HUES6 (cell line): ENCODE measurements around the gene TLK1.

Experiments
- H3K27ac ChIP-seq: 2 replicates; pipeline ENCODE4 v1.7.0; 2013; ENCODE audit warnings: low read depth, mild to moderate bottlenecking, low read length, inconsistent platforms
- H3K27me3 ChIP-seq: 2 replicates; pipeline ENCODE4 v1.6.1; 2013; ENCODE audit warnings: low read length; ENCODE audit not compliant: control insufficient read depth, insufficient read depth
- H3K36me3 ChIP-seq: 2 replicates; pipeline ENCODE4 v1.6.1; 2013; ENCODE audit warnings: low read length; ENCODE audit not compliant: control insufficient read depth, insufficient read depth
- H3K4me1 ChIP-seq: 2 replicates; pipeline ENCODE4 v1.6.1; 2013; ENCODE audit warnings: low read length; ENCODE audit not compliant: control insufficient read depth, insufficient read depth
- H3K4me3 ChIP-seq: 2 replicates; pipeline ENCODE4 v1.5.1; 2013; ENCODE audit warnings: low read depth, low read length
- H3K9ac ChIP-seq: one replicate; pipeline ENCODE4 v1.6.1; 2013; ENCODE audit warnings: mild to moderate bottlenecking, low read length
- H3K9me3 ChIP-seq: 2 replicates; pipeline ENCODE4 v1.6.1; 2013; ENCODE audit warnings: low read depth, low read length; ENCODE audit not compliant: control insufficient read depth, insufficient read depth

TLK1 gene

DNA sequence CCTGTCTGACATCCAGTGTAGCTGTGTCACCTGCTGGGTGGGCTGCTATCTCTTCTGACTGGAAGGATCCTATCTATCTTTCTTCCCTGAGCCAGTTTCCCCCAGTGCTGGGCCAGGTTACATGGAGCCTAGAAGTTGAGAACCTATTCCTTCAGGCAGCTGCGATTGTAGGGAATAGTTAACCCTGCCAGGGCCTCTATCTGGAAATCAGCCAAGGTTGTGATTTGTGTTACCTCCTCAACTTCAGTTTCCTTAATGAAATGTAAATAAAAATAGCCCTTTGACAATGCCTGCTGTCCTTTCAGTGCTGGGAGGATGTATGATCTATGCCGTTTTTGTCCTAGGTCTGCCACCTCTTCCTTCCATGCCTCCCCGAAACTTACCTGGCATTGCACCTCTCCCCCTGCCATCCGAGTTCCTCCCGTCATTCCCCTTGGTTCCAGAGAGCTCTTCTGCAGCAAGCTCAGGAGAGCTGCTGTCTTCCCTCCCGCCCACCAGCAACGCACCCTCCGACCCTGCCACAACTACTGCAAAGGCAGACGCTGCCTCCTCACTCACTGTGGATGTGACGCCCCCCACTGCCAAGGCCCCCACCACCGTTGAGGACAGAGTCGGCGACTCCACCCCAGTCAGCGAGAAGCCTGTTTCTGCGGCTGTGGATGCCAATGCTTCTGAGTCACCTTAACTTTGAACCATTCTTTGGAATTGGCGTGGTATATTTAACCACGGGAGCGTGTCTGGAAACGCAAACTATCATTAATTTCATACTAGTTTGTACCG lies 195.1 kb downstream of the TLK1 start:
- Histone ChIP-seq H3K9me3 (no peaks in the 10 kb centered on the region), H3K4me1 (0 out of 2 replicates have a peak, but pooled peaks cover 3% of the 10 kb centered on the region), H3K36me3 (peaks cover 82% of the 10 kb centered on the region), H3K27me3 (no peaks in the 10 kb centered on the region), H3K27ac (no peak overlapping the region), H3K9ac (no peak overlapping the region), H3K4me3 (no peak overlapping the region)

DNA sequence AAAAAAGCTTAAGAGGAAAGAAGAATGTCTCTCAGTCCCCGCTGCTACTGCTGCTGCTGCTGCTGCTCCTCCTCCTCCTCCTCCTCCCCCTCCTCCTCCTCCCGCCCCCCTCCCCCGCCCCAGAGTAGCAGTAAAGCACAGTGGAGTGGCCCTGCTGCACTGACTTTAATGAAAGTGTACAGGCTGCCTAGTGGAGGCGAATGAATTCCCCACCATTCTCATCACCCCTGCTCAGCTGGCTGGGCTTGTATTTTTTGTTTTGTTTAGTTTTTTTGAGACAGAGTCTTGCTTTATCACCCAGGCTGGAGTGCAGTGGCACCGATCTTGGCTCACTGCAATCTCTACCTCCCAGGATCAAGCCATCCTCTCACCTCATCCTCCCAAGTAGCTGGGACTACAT lies 197.3 kb downstream of the TLK1 start:
- Histone ChIP-seq H3K36me3 (peaks cover 93% of the 10 kb centered on the region), H3K27ac (no peak overlapping the region), H3K4me1 (no peaks in the 10 kb centered on the region), H3K27me3 (no peaks in the 10 kb centered on the region), H3K9ac (no peak overlapping the region), H3K4me3 (no peak overlapping the region), H3K9me3 (no peaks in the 10 kb centered on the region)

DNA sequence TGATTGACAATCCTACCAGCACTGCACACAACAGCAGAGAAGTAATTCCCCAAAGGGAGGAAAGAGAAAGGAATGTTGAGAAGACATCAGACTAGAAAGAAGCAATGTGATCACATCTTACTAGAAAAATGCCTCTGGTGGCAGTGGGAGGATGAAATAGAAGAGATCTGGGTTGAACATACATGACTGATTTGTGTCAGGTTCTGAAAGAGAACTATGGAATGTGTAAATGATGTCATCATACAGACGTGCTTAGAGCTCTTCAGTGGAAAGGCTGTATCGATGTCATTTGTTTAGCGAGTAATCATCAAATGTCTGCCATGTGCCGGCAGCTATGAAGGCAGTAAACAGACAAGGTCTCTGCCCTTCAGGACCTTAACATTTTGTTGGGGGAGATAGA lies 206.8 kb downstream of the TLK1 start:
- Histone ChIP-seq H3K4me3 (no peak overlapping the region), H3K36me3 (peaks cover 95% of the 10 kb centered on the region), H3K27ac (no peak overlapping the region), H3K9me3 (no peaks in the 10 kb centered on the region), H3K27me3 (no peaks in the 10 kb centered on the region), H3K9ac (no peak overlapping the region), H3K4me1 (no peaks in the 10 kb centered on the region)

DNA sequence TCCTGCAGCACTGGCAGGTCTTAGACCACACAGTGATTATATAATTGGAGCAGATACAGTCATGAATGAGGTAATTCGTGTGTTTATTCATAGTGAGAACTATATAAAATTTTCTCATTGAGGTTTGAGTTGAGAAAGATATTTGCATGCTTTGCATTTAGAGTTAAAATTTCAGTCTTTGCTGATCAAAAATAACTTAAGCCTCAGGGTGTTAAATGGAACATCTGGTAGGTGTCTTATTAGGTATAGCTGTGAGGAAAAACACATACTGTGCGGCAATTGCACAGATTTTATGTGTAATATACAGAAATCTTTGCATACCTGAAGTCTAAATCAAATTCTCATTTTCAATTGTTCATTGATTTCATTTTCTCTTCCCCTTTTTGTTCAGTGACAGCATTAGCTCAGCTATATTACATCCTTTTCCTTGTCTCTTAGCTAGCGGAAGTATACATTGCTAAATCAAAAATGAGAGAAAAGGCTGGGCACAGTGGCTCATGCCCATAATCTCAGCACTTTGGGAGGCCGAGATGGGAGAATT lies 210.4 kb downstream of the TLK1 start:
- no peak overlapping the region for H3K27ac ChIP-seq
- H3K36me3 ChIP-seq = peaks cover 69% of the 10 kb centered on the region
- H3K27me3 ChIP-seq = no peaks in the 10 kb centered on the region
- no peaks in the 10 kb centered on the region for H3K4me1 ChIP-seq
- no peak overlapping the region for H3K9ac ChIP-seq
- no peaks in the 10 kb centered on the region for H3K9me3 ChIP-seq
- no peak overlapping the region for H3K4me3 ChIP-seq

DNA sequence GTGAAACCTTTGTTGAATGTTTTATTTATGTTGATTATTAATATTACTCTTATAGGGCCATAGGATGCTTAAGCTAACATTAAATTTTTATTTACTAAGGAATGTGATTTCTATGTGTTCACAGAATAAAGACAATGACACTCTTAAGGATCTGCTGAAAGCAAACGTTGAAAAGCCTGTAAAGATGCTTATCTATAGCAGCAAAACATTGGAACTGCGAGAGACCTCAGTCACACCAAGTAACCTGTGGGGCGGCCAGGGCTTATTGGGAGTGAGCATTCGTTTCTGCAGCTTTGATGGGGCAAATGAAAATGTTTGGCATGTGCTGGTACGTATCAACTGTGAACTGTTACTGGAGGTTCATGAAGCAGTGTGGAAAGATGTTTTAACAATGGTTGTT lies 211.3 kb downstream of the TLK1 start:
- Histone ChIP-seq H3K9ac (no peak overlapping the region), H3K36me3 (peaks cover 60% of the 10 kb centered on the region), H3K9me3 (no peaks in the 10 kb centered on the region)

DNA sequence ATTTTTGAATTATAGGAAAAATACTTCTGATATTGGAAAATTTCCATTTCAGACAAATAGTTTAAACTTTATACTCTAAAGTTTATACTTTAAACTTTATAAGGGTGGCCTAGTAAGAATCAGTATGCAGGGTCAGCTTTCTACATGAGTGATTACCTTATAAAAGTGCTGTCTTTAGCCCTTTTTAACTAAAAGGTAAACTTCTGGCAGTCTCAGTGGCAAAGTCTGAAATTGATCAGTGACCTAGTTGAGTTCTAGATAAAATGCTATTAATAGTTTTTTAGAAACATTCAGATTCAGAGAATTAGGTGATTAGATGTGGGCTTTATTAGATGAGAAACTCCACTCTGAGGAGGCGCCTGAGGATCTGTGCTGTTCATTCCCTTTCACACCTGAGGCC lies 216.1 kb downstream of the TLK1 start:
- Histone ChIP-seq H3K27me3 (no peaks in the 10 kb centered on the region), H3K36me3 (peaks cover 13% of the 10 kb centered on the region), H3K27ac (no peak overlapping the region), H3K4me3 (no peak overlapping the region), H3K9me3 (no peaks in the 10 kb centered on the region), H3K9ac (no peak overlapping the region), H3K4me1 (no peaks in the 10 kb centered on the region)

More for the DNA sequence above, 211.3 kb downstream of the TLK1 start:
- Histone ChIP-seq H3K27ac (no peak overlapping the region), H3K27me3 (no peaks in the 10 kb centered on the region), H3K4me1 (no peaks in the 10 kb centered on the region), H3K4me3 (no peak overlapping the region)

DNA sequence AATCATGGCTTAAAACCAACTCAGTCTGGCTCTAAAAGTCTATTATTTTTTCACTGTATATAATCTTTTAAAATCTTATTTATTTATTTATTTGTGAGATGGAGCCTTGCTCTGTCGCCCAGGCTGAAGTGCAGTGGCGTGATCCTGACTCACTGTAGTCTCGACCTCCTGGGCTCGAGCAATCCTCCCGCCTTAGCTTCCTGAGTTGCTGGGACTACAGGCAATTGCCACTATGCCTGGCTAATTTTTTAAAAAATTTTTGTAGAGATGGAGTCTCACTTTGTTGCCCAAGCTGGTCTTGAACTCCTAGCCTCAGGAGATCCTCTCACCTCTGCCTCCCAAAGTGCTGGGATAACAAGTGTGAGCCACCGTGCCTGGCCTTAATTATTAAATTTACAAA lies 217.1 kb downstream of the TLK1 start:
- H3K4me1 ChIP-seq = no peaks in the 10 kb centered on the region
- no peak overlapping the region for H3K9ac ChIP-seq
- no peak overlapping the region for H3K4me3 ChIP-seq
- no peaks in the 10 kb centered on the region for H3K9me3 ChIP-seq
- H3K36me3 ChIP-seq = peaks cover 4% of the 10 kb centered on the region; the same call in 1 of the 2 replicates
- H3K27me3 ChIP-seq = no peaks in the 10 kb centered on the region
- H3K27ac ChIP-seq = no peak overlapping the region

DNA sequence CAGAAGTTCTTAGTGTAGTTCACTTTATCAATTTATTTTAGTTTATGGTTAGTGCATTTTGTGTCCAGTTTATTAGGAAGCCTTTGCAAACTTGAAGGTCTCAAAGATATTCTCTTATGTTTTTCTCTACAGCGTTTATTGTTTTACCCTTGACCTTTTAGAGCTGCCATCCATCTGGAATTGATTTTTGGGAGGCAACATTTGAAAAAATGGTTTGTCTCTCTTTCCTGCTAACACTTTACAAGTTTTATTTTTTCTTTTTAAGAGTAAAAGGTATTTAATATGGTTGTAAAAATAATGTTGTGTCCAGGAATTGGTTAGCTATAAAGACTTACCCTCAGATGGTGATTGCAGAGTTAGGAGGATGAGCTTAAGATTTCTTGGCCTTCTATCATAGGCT lies 217.7 kb downstream of the TLK1 start:
- no peaks in the 10 kb centered on the region for H3K27me3 ChIP-seq
- H3K27ac ChIP-seq = no peak overlapping the region
- peaks cover under 1% of the 10 kb centered on the region; the same call in 1 of the 2 replicates for H3K36me3 ChIP-seq
- no peaks in the 10 kb centered on the region for H3K9me3 ChIP-seq
- no peaks in the 10 kb centered on the region for H3K4me1 ChIP-seq
- no peak overlapping the region for H3K4me3 ChIP-seq
- H3K9ac ChIP-seq = no peak overlapping the region

DNA sequence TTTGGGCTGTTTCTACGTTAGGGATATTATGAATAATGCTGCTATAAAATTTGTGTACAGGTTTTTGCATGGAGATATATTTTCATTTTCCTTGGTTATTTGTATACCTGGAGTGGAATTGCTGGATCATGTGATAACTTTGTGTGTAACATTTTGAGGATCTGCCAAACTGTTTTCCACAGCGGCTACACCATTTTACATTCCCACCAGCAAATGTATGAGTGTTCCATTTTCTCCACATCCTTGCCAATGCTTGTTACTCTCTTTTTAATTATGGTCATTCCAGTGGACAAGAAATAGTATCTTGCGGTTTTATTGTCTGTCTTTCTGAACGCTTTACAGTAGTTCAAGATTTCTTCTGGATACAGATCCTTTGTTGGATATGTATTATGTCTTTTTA lies 218.1 kb downstream of the TLK1 start:
- Histone ChIP-seq H3K27me3 (no peaks in the 10 kb centered on the region), H3K4me3 (no peak overlapping the region), H3K4me1 (no peaks in the 10 kb centered on the region), H3K27ac (no peak overlapping the region), H3K9me3 (no peaks in the 10 kb centered on the region), H3K36me3 (no peaks in the 10 kb centered on the region; the same call in 1 of the 2 replicates), H3K9ac (no peak overlapping the region)
